PC-3 (cell line): ENCODE results near the gene ZNF808. TPM values are rescaled to one million over a fixed set of nuclear protein-coding genes. Genes with fewer than 3 reads are reported as not detected.
"Not testable (repeated sequence)": the region's sequence is repeated elsewhere in the genome, so short reads cannot be mapped to it uniquely, and the experiment has no call there.

ENCODE experiments used
- ATAC-seq: fragments of 200-7000 bp; cut with Tn5 transposase; 2 replicates; pipeline ENCODE4 v1.9.1; 2020; ENCODE audit warnings: mild to moderate bottlenecking, moderate library complexity
- BruUV-seq: library from RNA; stranded (reverse); fragments of 400-500 nt; replicated peaks from 2 replicates; lab custom pipeline; 2021; lab: Mats Ljungman, UMichigan
- CTCF ChIA-PET: fragments of 300-600 bp; sonication (Branson Sonifier 250); formaldehyde crosslinking; loops from one replicate; lab custom pipeline; 2022; ENCODE audit warnings: antibody characterized with exemption; lab: Charles Lee
- POLR2A ChIA-PET: fragments of 300-600 bp; sonication (Branson Sonifier 250); formaldehyde crosslinking; loops from one replicate; lab custom pipeline; 2022; ENCODE audit warnings: antibody characterized with exemption; ENCODE audit not compliant: unreplicated experiment; lab: Charles Lee
- DNase-seq: peaks from one replicate; pipeline ENCODE4 v3.0.0-alpha.2; 2015
- H2AFZ ChIP-seq: fragments of 300-600 bp; sonication (generic); 2 replicates; pipeline ENCODE4 v1.6.0; 2016; ENCODE audit warnings: antibody characterized with exemption, low read length
- H3F3A ChIP-seq: fragments of 300-600 bp; sonication (generic); one replicate; pipeline ENCODE4 v1.6.0; 2017; ENCODE audit warnings: antibody characterized with exemption, low read length, control low read depth, mild to moderate bottlenecking; ENCODE audit not compliant: unreplicated experiment
- H3K27ac ChIP-seq: fragments of 300-600 bp; sonication (generic); 2 replicates; pipeline ENCODE4 v1.5.1; 2016; ENCODE audit warnings: mild to moderate bottlenecking, low read length
- H3K27me3 ChIP-seq: fragments of 300-600 bp; sonication (generic); 2 replicates; pipeline ENCODE4 v1.6.1; 2016; ENCODE audit warnings: low read length, mixed read lengths
- H3K36me3 ChIP-seq: fragments of 300-600 bp; sonication (generic); 2 replicates; pipeline ENCODE4 v1.6.1; 2016; ENCODE audit warnings: low read depth, mixed run types, low read length, mixed read lengths
- H3K4me1 ChIP-seq: fragments of 300-600 bp; sonication (generic); 2 replicates; pipeline ENCODE4 v1.5.1; 2016; ENCODE audit warnings: low read length; ENCODE audit not compliant: insufficient read depth
- H3K4me2 ChIP-seq: fragments of 300-600 bp; sonication (generic); 2 replicates; pipeline ENCODE4 v1.6.0; 2016; ENCODE audit warnings: low read length
- H3K4me3 ChIP-seq: fragments of 300-600 bp; sonication (generic); 2 replicates; pipeline ENCODE4 v1.5.1; 2016; ENCODE audit warnings: mild to moderate bottlenecking, low read length, mixed read lengths
- H3K79me2 ChIP-seq: fragments of 300-600 bp; sonication (generic); 2 replicates; pipeline ENCODE4 v1.6.1; 2017; ENCODE audit warnings: low read length, mixed read lengths
- H3K9ac ChIP-seq: fragments of 300-600 bp; sonication (generic); 2 replicates; pipeline ENCODE4 v1.6.0; 2016; ENCODE audit warnings: mild to moderate bottlenecking, low read length
- H3K9me2 ChIP-seq: fragments of 300-600 bp; sonication (generic); replicated peaks from 2 replicates; pipeline ENCODE4 v1.6.1; 2016; ENCODE audit warnings: mixed run types, low read length, mixed read lengths
- H3K9me3 ChIP-seq: fragments of 300-600 bp; sonication (generic); 2 replicates; pipeline ENCODE4 v1.6.1; 2016; ENCODE audit warnings: low read length, mixed read lengths
- H4K20me1 ChIP-seq: fragments of 300-600 bp; sonication (generic); 2 replicates; pipeline ENCODE4 v1.6.1; 2016; ENCODE audit warnings: low read length, mixed read lengths
- CTCF ChIP-seq: fragments of 300-600 bp; sonication (generic); conservative IDR thresholded peaks from 2 replicates; pipeline ENCODE4 v1.5.1; 2017; ENCODE audit warnings: antibody characterized with exemption, low read depth, mild to moderate bottlenecking, low read length
- EZH2 ChIP-seq: fragments of 300-600 bp; sonication (generic); IDR thresholded peaks from one replicate; pipeline ENCODE4 v1.6.1; 2017; ENCODE audit warnings: antibody characterized with exemption, mild to moderate bottlenecking, low read length; ENCODE audit not compliant: unreplicated experiment
- EZH2phosphoT487 ChIP-seq: fragments of 300-600 bp; sonication (generic); IDR thresholded peaks from 2 replicates; pipeline ENCODE4 v1.6.1; 2018; ENCODE audit warnings: mild to moderate bottlenecking, antibody characterized with exemption, low read length, borderline replicate concordance
- intact Hi-C: fragments of 100-400 bp; cut with micrococcal nuclease; formaldehyde crosslinking; loops from 2 replicates; pipeline ENCODE4 v1.9.0; 2023
- total RNA-seq: library from RNA; depleted of rRNA; stranded (reverse); fragments of >200 nt; gene quantifications from 2 replicates; pipeline ENCODE4 v1.2.3, GENCODE V29; 2014

The ZNF808 gene
- total RNA-seq, 1 experiment from 2014 or later = 9.4 TPM

- CTCF ChIA-PET = interaction anchor here (0.6 kb wide), 1 partner anchor 226 kb away, joined by 3 read pairs; no protein-coding TSS in a partner anchor
- intact Hi-C loops = no loop called here
Measured at GRCh38 chr19:52601025-52601973, 73.8 kb downstream of the ZNF808 start.

GRCh38 chr19:52601974-52602366 is 74.5 kb downstream of the ZNF808 start:
- Histone ChIP-seq H3K4me2 (peak overlapping the region; percentile 83), H3K36me3 (peaks cover 18% of the 10 kb centered on the region; the same call in 1 of the 2 replicates), H3K4me1 (peaks cover 11% of the 10 kb centered on the region; the same call in 1 of the 2 replicates), H3K9ac (peak overlapping the region; percentile 50; the same call in 1 of the 2 replicates), H2AFZ (peak overlapping the region; percentile 85), H3K4me3 (peak overlapping the region; percentile 76), H3K9me3 (peaks cover 17% of the 10 kb centered on the region; the same call in 1 of the 2 replicates)
- H3K9me2 ChIP-seq, DNase-seq, intact Hi-C loops, H3K27ac ChIP-seq, BruUV-seq, H4K20me1 ChIP-seq, H3K79me2 ChIP-seq, H3F3A ChIP-seq, H3K27me3 ChIP-seq, POLR2A ChIA-PET: not testable (repeated sequence)
- peak; percentile 6 for ATAC-seq
- CTCF ChIA-PET = interaction anchor here (0.6 kb wide), 1 partner anchor 226 kb away, joined by 3 read pairs; no protein-coding TSS in a partner anchor
- TF ChIP-seq CTCF = peak; percentile 19; the same call in 1 of the 2 replicates

More at GRCh38 chr19:52601025-52601973, 73.8 kb downstream of the ZNF808 start:
- TF ChIP-seq EZH2phosphoT487 (no peak), EZH2 (no peak), CTCF (peak; percentile 28; the same call in 1 of the 2 replicates)
- POLR2A ChIA-PET = no interaction called here
- Histone ChIP-seq H3K27me3 (no peaks in the 10 kb centered on the region), H3K4me2 (peak overlapping the region; percentile 83), H3K36me3 (peaks cover 20% of the 10 kb centered on the region; the same call in 1 of the 2 replicates), H2AFZ (peak overlapping the region; percentile 85), H3K9ac (peak overlapping the region; percentile 50), H3K4me1 (peaks cover 11% of the 10 kb centered on the region; the same call in 1 of the 2 replicates), H3K27ac (no peak overlapping the region), H3K4me3 (peak overlapping the region; percentile 76), H3K9me3 (peaks cover 19% of the 10 kb centered on the region; the same call in 1 of the 2 replicates), H4K20me1 (no peaks in the 10 kb centered on the region), H3F3A (no peaks in the 10 kb centered on the region), H3K9me2 (no peaks in the 10 kb centered on the region), H3K79me2 (no peaks in the 10 kb centered on the region)
- peak; percentile 93 for DNase-seq
- TSS peak; percentile 81 for BruUV-seq
- peak; percentile 92 for ATAC-seq
